GM21526 (cell line): ENCODE data around the gene ANGPTL2.

ENCODE experiments used
- ATAC-seq: cut with Tn5 transposase; IDR thresholded peaks from one replicate; pipeline ENCODE4 v1.9.1; 2021; ENCODE audit warnings: moderate library complexity; ENCODE audit not compliant: unreplicated experiment, low FRiP score

ANGPTL2 gene

DNA sequence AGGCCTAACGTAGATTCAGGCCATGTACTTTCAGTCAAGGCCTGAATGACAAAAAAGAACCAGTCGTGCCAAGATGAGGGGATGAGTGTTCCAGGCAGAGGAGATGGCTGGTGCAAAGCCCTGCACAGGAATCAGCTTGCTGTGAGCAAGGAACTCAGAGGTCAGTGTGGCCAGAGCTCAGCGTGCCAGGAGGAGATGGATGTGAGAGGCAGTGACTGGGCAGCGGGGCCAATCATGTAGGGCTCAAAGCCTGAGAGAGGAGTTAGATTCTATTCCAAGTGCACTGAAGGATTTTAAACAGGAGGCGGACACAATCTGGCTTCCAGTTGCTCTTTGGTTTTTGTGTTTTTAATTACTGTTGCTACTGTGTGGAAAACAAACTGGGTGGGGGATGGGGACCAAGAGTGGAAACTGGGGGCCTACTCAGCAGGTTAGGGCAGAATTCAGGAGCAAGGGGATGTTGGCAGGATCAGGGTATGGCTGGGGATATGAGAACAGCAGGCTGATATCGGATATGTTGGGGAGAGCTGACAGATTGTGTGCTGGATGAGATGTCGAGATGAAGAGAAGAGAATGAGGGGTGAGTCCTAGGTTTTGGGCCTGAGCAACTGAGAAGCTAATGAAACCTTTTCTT is 64.3 kb downstream of the ANGPTL2 start:
- ATAC-seq: no peak

- ATAC-seq: no peak
Observed at GRCh38 chr9:127056446-127056845, 66.0 kb downstream of the ANGPTL2 start.

DNA sequence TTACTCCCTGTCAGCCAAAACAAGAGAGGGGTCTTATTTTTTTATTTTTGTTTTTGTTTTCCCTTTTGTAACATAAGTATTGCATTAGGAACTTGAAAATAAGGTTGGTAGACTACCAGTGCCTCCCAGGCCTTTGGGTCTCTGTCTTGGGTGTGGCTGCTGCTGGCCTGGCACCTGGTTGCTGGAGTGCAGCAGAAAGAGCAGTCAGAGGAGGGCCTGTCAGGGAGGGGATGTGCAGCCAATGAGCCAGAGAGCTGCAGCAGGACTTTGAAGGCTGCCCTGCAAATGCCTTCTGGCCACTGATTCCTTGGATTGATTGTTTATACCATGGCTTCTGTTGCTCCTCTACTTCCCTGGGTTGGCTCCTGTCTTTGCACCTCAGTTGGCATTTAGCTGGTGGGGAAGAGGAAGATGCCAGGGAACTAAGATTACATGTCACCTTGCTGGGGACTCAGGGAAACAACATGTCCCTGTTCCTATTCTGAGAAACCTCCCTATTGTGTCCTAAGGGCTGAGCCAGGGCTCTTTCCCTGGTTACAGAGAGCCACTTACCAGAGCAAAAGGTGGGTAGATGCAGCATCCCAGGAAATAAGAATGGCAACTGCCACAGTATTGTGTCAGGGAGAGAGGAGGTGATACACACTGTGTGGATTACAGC is 66.6 kb downstream of the ANGPTL2 start:
- ATAC-seq: no peak

GRCh38 chr9:127053960-127054359 is 68.5 kb downstream of the ANGPTL2 start:
- ATAC-seq: no peak

DNA sequence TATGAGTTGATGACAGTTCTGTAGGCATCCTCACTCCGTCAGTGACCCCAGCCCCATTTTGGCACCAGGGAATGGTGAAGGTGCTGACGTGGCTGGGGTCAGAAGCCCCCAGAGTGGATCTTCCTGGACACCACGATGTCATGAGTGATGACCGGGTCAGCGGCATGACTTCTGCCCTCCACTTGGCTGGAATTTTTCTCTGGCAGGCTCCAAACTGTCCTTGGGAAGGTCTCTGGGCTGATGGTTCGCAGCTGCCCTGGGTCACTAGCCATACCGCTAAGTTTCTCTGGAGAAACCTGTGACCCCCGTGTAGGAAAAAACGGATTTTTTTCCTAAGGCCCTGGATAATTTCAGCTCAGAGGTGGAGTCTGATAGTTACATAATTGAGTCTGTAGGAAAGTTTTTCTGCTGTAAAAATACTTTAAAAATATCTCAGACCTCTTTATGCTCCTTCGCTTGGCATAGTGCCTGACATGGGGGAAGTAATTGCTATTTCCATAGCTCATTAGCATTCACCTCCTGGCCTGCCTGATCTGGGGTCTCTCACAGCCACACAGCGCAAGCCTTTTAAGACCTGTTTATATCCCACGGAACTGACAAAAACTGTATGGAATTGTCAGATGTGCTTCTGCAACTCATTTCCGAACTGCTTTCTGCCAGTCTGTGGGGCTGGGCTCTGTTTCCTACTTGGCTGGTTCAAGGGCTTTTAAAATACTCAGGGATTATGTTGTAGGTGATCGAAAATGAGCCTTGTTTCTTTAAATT is 69.2 kb downstream of the ANGPTL2 start:
- ATAC-seq: no peak

GRCh38 chr9:127051881-127052595 is 70.4 kb downstream of the ANGPTL2 start:
- ATAC-seq: no peak

- ATAC-seq: no peak
Observed at GRCh38 chr9:127050591-127051001, 71.8 kb downstream of the ANGPTL2 start.

DNA sequence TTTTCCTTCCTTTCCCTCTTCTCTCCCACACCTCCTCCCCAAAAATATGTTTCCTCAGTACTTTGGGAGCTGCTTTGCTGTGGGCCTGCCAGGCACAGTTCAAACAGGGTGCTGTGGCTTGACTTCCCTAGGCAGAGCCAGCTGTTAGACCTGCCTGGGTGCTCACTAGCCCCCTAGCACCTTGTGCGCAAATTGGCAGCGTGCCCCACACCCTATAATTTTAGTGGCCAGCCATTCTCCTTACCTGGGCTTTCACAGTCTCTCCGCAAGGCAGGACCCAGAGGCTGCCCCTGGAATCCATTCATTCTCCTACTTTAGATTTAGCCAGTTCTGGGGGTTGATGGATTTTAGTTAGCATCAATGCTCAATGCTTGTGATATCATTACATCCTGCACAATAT is 72.3 kb downstream of the ANGPTL2 start:
- no peak for ATAC-seq

- ATAC-seq: no peak
Observed at GRCh38 chr9:127049581-127049980, 72.9 kb downstream of the ANGPTL2 start.

DNA sequence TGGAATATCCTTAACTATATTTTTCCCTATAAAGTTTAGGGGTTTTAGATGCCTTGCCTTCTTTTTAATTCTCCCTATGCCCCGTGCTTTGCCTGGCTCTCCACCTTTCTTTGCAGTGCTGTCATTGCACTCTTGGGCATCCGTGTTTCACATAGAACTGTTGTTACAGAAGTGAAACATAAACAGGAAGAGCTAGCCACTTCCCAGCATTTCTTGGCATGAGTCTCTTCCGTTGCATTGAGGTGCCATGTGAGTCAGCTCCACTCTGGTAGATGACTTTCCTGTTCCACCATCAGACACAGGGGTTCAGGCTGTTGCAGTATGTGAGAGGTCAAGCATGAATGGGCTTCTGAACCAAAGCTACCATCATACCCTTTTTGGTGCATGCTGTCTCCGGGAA is 73.4 kb downstream of the ANGPTL2 start:
- ATAC-seq: no peak

- no peak for ATAC-seq
Observed at GRCh38 chr9:127047971-127048370, 74.5 kb downstream of the ANGPTL2 start.

DNA sequence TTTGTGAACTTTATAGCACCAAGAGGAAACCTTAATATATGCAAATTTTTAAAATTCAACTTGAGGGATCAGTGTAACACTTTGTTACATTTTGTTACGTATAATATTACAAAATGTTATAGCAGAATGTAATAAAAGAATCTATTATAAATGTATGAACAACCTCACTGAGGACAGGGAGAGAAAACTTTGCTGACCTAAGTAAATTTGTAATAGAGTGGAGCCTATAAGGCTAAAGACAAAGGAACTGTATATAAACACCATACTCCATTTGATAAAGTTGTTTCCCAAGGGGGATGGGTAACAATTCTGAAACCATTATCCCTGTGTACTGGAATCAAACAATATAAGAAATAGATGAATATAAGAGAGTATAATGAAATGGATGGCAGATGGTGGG is 77.3 kb downstream of the ANGPTL2 start:
- ATAC-seq: no peak

GRCh38 chr9:127039492-127039891 is 82.9 kb downstream of the ANGPTL2 start:
- no peak for ATAC-seq

GRCh38 chr9:127038531-127038930 is 83.9 kb downstream of the ANGPTL2 start:
- ATAC-seq: no peak
